DMS 273 (cell line): Measurements from ENCODE around the gene PRLR.

Source experiments
- DNase-seq: peaks from one replicate; lab custom pipeline; 2025; ENCODE audit not compliant: unreplicated experiment; lab: John Stamatoyannopoulos, UW

Gene PRLR

DNA sequence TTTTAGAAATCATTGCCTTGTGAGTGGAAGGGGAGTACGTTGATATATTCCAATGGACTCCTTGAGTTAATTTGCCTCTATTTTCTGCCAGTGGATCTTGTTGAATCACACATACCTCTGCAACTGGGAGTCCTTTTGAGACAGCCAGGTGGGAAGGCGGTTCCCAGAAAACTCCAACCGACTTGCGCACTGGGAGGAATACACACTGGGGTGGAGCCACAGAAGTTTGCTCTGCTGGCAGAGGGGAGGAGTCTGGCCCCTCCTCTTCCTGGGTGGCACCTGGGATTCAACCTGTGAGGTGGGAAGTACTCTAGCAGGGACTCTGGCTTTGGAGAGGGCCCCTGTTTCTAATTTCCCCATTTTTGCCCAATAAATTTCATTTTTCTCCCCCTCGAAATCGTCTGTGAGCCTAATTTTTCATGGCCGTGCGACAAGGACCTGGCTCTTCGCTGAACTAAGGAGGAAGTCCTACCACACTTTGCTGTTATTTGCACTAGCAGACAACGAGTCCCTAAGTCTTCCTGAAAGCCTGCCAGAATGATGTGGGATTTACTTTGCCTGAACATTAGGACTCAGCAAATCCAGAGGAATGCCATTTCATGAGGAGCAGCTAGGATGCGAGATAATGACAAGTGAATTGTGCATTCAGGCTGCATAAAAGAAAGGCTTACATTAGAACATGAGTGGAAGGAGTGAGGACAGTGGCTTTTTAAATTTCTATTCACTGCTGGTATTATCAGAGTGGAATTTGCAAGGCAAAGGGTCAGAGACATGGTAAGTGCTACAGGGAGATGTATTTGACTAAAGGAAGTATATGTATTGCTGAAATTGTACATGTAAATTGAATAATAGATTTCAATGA lies 67.2 kb downstream of the PRLR start:
- no peak for DNase-seq

- DNase-seq, result no peak
Observed at GRCh38 chr5:35161652-35162273, 68.5 kb downstream of the PRLR start.

GRCh38 chr5:35160486-35161116 lies 69.7 kb downstream of the PRLR start:
- DNase-seq, result no peak

GRCh38 chr5:35159370-35159742 lies 70.9 kb downstream of the PRLR start:
- DNase-seq, result no peak

DNA sequence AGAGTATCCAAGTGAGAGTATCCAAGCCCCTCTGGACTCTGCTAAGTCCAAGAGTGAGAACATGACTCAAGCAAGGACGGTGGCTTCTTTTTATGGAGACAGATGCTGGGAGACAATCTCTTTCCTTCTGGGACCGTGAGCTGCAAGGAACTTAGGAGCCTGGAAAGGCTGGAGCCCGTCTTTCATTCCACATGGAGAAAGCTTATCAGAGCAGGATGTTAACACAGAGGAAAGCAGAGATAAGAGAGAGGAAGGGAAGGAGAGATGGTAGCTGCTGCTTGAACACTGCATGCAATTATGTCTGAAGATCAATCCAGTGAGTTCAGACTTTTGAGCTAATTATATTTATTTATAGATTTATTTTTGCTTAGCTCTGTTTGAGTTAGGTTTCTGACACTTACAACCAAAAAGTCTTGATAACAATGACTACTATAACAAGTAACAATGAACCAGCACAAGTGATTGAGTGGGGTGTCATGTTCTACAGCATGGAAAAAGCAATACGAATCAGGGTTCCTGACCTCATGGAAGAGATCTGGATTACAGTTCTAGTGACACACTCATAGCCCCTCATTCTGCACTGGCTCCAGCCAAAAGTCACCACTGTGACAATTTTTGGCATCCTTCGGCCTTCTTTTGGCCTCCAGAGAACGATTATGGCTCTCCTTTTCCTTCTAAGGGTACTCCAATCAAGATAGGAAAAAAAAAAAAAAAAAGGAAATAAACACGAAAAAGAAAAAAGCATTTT lies 71.5 kb downstream of the PRLR start:
- DNase-seq, result no peak

- no peak for DNase-seq
Observed at GRCh38 chr5:35158204-35158603, 72.1 kb downstream of the PRLR start.

DNA sequence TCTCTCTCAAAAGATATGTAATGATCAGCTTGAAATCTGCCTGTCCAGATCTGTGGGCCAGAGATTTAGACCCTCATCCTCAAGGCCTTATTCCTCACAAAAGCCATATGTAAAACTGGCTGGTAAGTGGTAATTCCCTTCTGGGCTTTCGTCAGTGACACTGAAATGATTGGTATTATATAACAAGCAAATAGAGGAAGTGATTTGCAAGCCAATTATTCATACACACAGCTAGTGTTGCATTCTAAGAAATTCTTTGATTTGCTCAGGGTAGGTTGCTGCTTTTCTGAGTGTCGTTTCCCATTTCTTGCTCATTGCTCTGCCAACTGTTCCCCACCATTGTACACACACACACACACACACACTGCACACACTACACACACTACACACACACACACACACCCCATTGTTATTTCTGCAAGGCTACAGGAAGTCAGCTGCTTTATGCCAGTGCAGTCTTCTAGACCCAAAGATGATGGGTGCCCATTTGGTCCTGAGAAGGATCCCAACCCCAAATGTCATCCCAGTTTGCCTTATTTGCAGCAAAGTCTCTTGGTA lies 76.8 kb downstream of the PRLR start:
- DNase-seq, result no peak

GRCh38 chr5:35152733-35153132 lies 77.6 kb downstream of the PRLR start:
- no peak for DNase-seq

GRCh38 chr5:35151146-35151920 lies 79.0 kb downstream of the PRLR start:
- peak; percentile 8 for DNase-seq

DNA sequence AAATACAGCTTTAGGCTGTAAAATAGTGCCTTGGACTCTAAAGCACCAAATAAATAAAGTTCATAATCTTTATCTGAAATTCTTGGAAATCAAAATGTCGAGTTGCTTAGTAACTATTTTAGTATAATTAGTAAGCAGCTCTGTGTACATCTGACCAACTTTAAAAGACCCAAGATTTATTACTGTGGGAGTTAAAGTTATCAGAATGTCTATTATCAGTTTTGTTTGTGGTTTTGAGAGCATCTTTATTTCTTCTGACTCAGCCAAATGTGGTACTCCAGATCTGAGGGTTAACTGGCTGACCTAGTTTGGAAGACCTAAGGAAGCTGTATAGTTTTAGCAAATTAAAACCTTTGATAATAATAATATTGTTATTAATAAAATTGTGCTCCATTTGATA lies 81.2 kb downstream of the PRLR start:
- no peak for DNase-seq

DNA sequence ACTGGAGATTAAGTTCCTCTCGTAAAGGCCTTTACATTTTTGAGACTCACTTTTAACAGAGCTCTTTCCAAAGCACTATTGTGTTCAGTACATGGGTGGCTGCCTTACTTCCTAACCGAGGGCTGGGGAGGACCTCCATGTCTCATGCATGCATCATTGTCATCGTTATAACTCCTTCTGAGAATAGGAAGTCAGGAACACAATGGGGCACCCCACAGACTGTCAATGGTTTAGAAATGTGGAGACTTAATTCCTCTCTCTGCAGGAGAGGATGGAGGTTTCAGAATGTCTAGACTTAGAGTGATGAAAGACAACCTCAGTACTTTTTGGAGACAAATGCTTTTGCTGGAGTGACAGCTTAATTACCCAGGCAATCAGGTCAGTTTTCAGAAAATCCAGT lies 83.9 kb downstream of the PRLR start:
- DNase-seq, result no peak

GRCh38 chr5:35145691-35146317 lies 84.5 kb downstream of the PRLR start:
- no peak for DNase-seq

DNA sequence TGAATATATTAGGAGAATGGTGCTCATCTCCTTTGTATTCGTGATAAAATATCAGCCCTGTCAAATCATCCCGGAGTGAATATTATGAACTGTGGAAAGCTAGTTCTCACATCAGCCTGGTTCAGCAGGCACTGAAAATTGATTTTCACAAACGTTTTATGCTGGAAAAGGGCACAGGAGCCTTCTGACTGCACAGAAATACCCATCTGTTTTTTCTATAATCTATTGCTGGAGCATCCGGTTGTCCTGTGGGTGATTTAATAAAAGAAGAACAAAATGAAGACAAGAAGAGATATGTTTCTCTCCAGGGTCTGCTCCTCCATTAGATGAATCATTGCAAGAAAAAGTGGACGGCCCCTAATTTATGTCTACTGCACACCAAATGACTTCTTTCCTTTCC lies 85.3 kb downstream of the PRLR start:
- DNase-seq, result no peak

- no peak for DNase-seq
Observed at GRCh38 chr5:35143841-35144240, 86.4 kb downstream of the PRLR start.

- no peak for DNase-seq
Observed at GRCh38 chr5:35141739-35142138, 88.5 kb downstream of the PRLR start.

DNA sequence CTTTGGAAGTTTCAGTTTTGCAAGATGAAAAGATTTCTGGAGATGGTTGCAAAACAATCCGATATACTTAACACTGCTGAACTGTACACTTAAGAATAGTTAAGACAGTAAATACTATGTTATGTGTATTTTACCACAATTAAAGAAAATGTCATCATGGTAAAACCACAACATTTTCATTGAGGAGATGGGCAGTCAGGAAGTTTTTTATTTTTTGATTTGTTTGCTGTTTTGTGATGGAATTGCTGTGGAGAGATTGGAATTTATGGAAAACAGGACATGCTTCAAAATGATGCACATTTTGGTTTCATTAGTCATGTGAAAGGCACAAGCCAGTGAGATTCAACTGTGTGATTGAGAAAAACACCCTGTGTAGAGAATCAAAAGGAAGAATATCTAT lies 92.1 kb downstream of the PRLR start:
- DNase-seq, result no peak

GRCh38 chr5:35136386-35136785 lies 93.9 kb downstream of the PRLR start:
- no peak for DNase-seq

DNA sequence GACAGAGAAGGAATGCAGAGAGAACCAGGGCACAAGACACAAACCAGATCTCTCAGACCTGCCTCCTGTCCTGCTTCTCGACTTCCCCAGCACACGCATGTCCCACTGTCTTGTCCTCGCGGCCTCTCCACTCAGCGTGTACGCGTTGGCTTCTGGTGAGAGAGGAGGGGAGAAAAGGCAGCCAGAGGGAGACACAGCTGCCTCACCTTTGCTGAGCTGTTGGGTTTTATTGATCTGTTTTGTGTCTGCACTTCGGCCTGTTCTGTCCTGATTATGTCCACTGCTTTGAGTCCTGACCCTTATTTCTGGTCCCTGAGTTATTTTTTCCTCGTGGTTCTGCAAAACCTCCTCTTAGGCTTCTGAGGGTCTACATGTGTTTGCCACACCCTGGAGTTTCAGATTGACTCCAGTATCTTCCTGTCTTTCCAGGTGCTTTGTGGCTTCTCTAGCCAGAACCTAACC lies 95.0 kb downstream of the PRLR start:
- no peak for DNase-seq

DNA sequence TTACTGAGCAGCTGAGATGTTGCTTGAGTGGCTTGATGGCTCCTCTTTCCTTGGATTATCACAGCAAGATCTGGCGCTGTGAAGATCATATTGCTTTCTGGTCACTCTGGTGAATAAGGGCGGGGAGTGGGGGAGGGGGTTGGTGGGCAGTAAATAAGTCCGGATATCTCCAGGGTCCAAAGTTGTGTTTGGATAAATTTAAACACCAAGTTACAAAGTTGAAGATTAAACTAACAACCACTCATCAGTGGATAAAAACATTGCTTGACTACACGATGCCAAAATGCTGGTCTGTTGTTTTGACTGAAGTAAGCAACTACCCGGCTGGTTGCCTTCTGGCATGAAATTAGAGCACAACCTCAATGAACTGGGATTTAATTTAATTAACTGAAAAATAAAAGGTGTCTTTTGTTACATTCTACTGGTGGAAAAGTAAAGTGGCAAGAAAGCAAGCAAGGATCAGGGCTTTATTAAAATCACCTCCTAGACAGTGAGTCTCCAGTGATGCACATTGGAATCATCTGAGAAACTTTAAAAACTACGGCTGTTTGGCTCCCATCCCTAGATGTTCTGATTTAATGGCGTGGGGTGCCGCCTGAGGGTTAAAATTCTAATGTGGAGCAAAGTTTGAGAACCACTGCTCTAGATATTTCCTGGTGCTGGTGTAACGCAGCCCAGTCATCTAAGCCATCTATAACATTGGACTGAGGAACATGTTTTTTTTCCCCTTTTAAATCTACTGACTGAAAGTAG lies 95.8 kb downstream of the PRLR start:
- no peak for DNase-seq
